ENCODE results near the gene MPPED1. TPM values are rescaled to one million over a fixed set of nuclear protein-coding genes. Genes with fewer than 3 reads are reported as not detected.

Gene MPPED1
- total and polyA plus RNA-seq, 2 of the 13 experiments (the other 11 are each of a cell fraction or from before 2014, with no cell fraction given) = 0.77 TPM; not detected in 1

DNA sequence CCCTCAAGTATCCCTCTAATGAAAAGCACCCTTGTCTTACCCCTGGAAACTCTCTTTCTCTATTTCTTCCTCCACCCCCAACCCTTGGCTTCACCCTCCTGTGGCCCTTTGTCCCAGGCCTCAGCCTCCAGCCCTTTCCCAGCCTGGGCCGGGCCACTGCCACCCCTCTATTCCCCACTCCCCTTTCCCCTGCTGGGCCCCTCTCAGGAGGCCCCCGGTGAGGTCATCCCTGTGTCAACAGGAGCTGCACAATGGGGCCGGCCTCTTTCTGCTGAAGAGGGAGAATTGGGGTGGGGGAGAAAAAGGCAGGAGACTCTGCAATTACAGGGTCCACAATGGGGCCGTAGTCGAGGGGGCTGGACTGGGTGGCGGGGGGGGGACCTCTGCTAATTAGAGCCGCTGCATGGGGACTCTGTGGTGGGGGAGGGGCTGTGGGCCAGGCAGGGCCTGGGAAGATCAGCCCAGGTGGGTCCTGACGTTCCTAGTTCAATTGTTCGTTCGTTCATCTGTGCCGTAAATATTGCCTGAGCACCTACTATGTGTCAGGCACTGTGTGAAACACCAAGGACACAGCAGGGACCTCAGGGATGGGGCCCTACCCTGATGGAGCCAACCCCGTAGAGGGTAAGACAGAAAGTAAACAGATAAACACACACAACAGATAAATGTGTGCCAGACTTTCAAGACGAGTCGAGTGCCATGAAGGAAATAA lies 18.5 kb upstream of the MPPED1 start (continued):
- TF ChIP-seq, protein P1, sequence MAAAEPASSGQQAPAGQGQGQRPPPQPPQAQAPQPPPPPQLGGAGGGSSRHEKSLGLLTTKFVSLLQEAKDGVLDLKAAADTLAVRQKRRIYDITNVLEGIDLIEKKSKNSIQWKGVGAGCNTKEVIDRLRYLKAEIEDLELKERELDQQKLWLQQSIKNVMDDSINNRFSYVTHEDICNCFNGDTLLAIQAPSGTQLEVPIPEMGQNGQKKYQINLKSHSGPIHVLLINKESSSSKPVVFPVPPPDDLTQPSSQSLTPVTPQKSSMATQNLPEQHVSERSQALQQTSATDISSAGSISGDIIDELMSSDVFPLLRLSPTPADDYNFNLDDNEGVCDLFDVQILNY (CRISPR knock-in tag; conservative IDR thresholded peaks at IDR 0.05) = no peak
- TF ChIP-seq BHLHE40 (IDR thresholded peaks at IDR 0.05; ENCODE audit: low read length) (no peak), ZNF577 (CRISPR knock-in tag; IDR thresholded peaks at IDR 0.05; ENCODE audit: borderline replicate concordance, low read depth) (no peak), ZBTB38 (CRISPR knock-in tag; IDR thresholded peaks at IDR 0.05) (no peak), FOXP1 (IDR thresholded peaks at IDR 0.05) (no peak), FOXP1 (CRISPR knock-in tag; IDR thresholded peaks at IDR 0.05) (peak; percentile 51), SAP130 (CRISPR knock-in tag; IDR thresholded peaks at IDR 0.05; ENCODE audit: low read depth) (peak; percentile 67), RAD51 (IDR thresholded peaks at IDR 0.05; ENCODE audit: borderline replicate concordance) (no peak), RBM39 (IDR thresholded peaks at IDR 0.05; ENCODE audit: low read depth, low read length, poor library complexity, severe bottlenecking) (peak; percentile 60), GABPB1 (CRISPR knock-in tag; IDR thresholded peaks at IDR 0.05) (peak; percentile 39; the same call in 1 of the 2 replicates), SOX5 (CRISPR knock-in tag; IDR thresholded peaks at IDR 0.05; ENCODE audit: borderline replicate concordance) (peak; percentile 83; the same call in 1 of the 2 replicates), ASH2L (IDR thresholded peaks at IDR 0.05; ENCODE audit: insufficient read length, low read depth, low read length) (peak; percentile 61), JUNB (CRISPR knock-in tag; IDR thresholded peaks at IDR 0.05; ENCODE audit: borderline replicate concordance) (peak; percentile 37; the same call in 1 of the 2 replicates), TBX2 (CRISPR knock-in tag; IDR thresholded peaks at IDR 0.05; ENCODE audit: borderline replicate concordance) (peak; percentile 51; the same call in 1 of the 2 replicates), EZH2 (conservative IDR thresholded peaks at IDR 0.05; ENCODE audit: low read depth, low read length) (no peak), ZNF674 (CRISPR knock-in tag; IDR thresholded peaks at IDR 0.05; ENCODE audit: low read depth) (no peak), ATF7-NPFF (CRISPR knock-in tag; IDR thresholded peaks at IDR 0.05; ENCODE audit: low read depth) (no peak), HNRNPUL1 (IDR thresholded peaks at IDR 0.05; ENCODE audit: low read depth, low read length) (no peak), ZNF792 (CRISPR knock-in tag; IDR thresholded peaks at IDR 0.05) (no peak), KMT2A (CRISPR knock-in tag; IDR thresholded peaks at IDR 0.05) (no peak), MYC (CRISPR knock-in tag; IDR thresholded peaks at IDR 0.05; ENCODE audit: borderline replicate concordance) (peak; percentile 24; the same call in 1 of the 2 replicates), XRCC5 (optimal IDR thresholded peaks at IDR 0.05; ENCODE audit: low read length) (peak; percentile 27), NONO (IDR thresholded peaks at IDR 0.05) (no peak), NONO (CRISPR knock-in tag; conservative IDR thresholded peaks at IDR 0.05) (0 out of 2 replicates have a peak, but pooled peaks have one; percentile 58), SP5 (CRISPR knock-in tag; IDR thresholded peaks at IDR 0.05; ENCODE audit: borderline replicate concordance, low read depth) (peak; percentile 51; the same call in 1 of the 2 replicates), CREB1 (IDR thresholded peaks at IDR 0.05) (no peak), CREB1 (CRISPR knock-in tag; IDR thresholded peaks at IDR 0.05) (peak; percentile 73), KLF16 (CRISPR knock-in tag; IDR thresholded peaks at IDR 0.05) (0 out of 4 replicates have a peak, but pooled peaks of 1 of the 2 experiments have one; percentile 59)
- TF ChIP-seq, protein P2, sequence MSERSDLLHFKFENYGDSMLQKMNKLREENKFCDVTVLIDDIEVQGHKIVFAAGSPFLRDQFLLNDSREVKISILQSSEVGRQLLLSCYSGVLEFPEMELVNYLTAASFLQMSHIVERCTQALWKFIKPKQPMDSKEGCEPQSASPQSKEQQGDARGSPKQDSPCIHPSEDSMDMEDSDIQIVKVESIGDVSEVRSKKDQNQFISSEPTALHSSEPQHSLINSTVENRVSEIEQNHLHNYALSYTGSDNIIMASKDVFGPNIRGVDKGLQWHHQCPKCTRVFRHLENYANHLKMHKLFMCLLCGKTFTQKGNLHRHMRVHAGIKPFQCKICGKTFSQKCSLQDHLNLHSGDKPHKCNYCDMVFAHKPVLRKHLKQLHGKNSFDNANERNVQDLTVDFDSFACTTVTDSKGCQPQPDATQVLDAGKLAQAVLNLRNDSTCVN (CRISPR knock-in tag; IDR thresholded peaks at IDR 0.05; ENCODE audit: borderline replicate concordance) = no peak; the same call in 1 of the 2 replicates
- TF ChIP-seq, protein P3, sequence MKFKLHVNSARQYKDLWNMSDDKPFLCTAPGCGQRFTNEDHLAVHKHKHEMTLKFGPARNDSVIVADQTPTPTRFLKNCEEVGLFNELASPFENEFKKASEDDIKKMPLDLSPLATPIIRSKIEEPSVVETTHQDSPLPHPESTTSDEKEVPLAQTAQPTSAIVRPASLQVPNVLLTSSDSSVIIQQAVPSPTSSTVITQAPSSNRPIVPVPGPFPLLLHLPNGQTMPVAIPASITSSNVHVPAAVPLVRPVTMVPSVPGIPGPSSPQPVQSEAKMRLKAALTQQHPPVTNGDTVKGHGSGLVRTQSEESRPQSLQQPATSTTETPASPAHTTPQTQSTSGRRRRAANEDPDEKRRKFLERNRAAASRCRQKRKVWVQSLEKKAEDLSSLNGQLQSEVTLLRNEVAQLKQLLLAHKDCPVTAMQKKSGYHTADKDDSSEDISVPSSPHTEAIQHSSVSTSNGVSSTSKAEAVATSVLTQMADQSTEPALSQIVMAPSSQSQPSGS (CRISPR knock-in tag; IDR thresholded peaks at IDR 0.05) = peak; percentile 96
